Measurements from ENCODE around the gene NKAIN2. TPM values are rescaled to one million over a fixed set of nuclear protein-coding genes. Genes with fewer than 3 reads are reported as not detected.

Gene NKAIN2
- total RNA-seq, 2 donors from 2014 or later, result 0.29 TPM; not detected in 1

GRCh38 chr6:124433387-124434160, 629.9 kb downstream of the NKAIN2 start:
- WGBS, 2 experiments (ENCODE audit: insufficient coverage in 1 of 2, insufficient read length in 1 of 2), result 88 to 94% methylated on average over 5 to 6 of the region's 6 CpGs
- Histone ChIP-seq H3K27me3 (ENCODE audit: control insufficient read depth, insufficient read depth, low read length, poor library complexity, severe bottlenecking) (no peaks in the 10 kb centered on the region), H3K36me3 (ENCODE audit: control insufficient read depth, insufficient read depth, low read length) (no peaks in the 10 kb centered on the region), H3K9ac (ENCODE audit: extremely low read depth, low read length, poor library complexity, severe bottlenecking) (no peak overlapping the region), H3K4me1 (ENCODE audit: control insufficient read depth, insufficient read depth, low read length) (peaks cover 1% of the 10 kb centered on the region), H3K4me3 (ENCODE audit: low read length) (no peak overlapping the region), H3K27ac (ENCODE audit: low read depth, low read length) (no peak overlapping the region), H3K9me3 (ENCODE audit: control insufficient read depth, low read length) (no peaks in the 10 kb centered on the region)
- Mint-ChIP-seq H3K27me3 (ENCODE audit: insufficient read depth) (no peaks in the 10 kb centered on the region), H3K36me3 (ENCODE audit: low read depth) (no peaks in the 10 kb centered on the region), H3K4me3 (no peak overlapping the region), H3K27ac (no peak overlapping the region), H3K9me3 (no peaks in the 10 kb centered on the region), H3K4me1 (peaks cover 6% of the 10 kb centered on the region)
- TF ChIP-seq CTCF (conservative IDR thresholded peaks at IDR 0.05), result no peak
- DNase-seq, result no peak

GRCh38 chr6:124434421-124434820, 630.8 kb downstream of the NKAIN2 start:
- peaks cover 3% of the 10 kb centered on the region for H3K4me1 ChIP-seq (ENCODE audit: control insufficient read depth, insufficient read depth, low read length)
- no peaks in the 10 kb centered on the region for H3K9me3 ChIP-seq (ENCODE audit: control insufficient read depth, low read length)
- Mint-ChIP-seq H3K4me3 (no peak overlapping the region), H3K27ac (no peak overlapping the region), H3K9me3 (no peaks in the 10 kb centered on the region), H3K4me1 (peaks cover 7% of the 10 kb centered on the region), H3K36me3 (ENCODE audit: low read depth) (no peaks in the 10 kb centered on the region), H3K27me3 (ENCODE audit: insufficient read depth) (no peaks in the 10 kb centered on the region)
- H3K27ac ChIP-seq (ENCODE audit: low read depth, low read length), result no peak overlapping the region
- 97 to 100% methylated on average over 1 to 2 of the region's 2 CpGs for WGBS, 2 experiments (ENCODE audit: insufficient coverage in 1 of 2, insufficient read length in 1 of 2)
- no peak for TF ChIP-seq CTCF (conservative IDR thresholded peaks at IDR 0.05)
- no peaks in the 10 kb centered on the region for H3K27me3 ChIP-seq (ENCODE audit: control insufficient read depth, insufficient read depth, low read length, poor library complexity, severe bottlenecking)
- no peak for DNase-seq
- no peak overlapping the region for H3K4me3 ChIP-seq (ENCODE audit: low read length)
- H3K36me3 ChIP-seq (ENCODE audit: control insufficient read depth, insufficient read depth, low read length), result no peaks in the 10 kb centered on the region
- no peak overlapping the region for H3K9ac ChIP-seq (ENCODE audit: extremely low read depth, low read length, poor library complexity, severe bottlenecking)

- H3K27me3 ChIP-seq (ENCODE audit: control insufficient read depth, insufficient read depth, low read length, poor library complexity, severe bottlenecking), result no peaks in the 10 kb centered on the region
- H3K9me3 Mint-ChIP-seq, result no peaks in the 10 kb centered on the region
- H3K9me3 ChIP-seq (ENCODE audit: control insufficient read depth, low read length), result no peaks in the 10 kb centered on the region
- H3K36me3 Mint-ChIP-seq (ENCODE audit: low read depth), result no peaks in the 10 kb centered on the region
- H3K27ac ChIP-seq (ENCODE audit: low read depth, low read length), result no peak overlapping the region
- H3K27me3 Mint-ChIP-seq (ENCODE audit: insufficient read depth), result peaks cover 2% of the 10 kb centered on the region
- H3K4me1 ChIP-seq (ENCODE audit: control insufficient read depth, insufficient read depth, low read length), result peaks cover 3% of the 10 kb centered on the region
- no peaks in the 10 kb centered on the region for H3K36me3 ChIP-seq (ENCODE audit: control insufficient read depth, insufficient read depth, low read length)
- TF ChIP-seq CTCF (conservative IDR thresholded peaks at IDR 0.05), result no peak
- no peak overlapping the region for H3K27ac Mint-ChIP-seq
- no peak for DNase-seq
- no peak overlapping the region for H3K4me3 ChIP-seq (ENCODE audit: low read length)
- no peak overlapping the region for H3K4me3 Mint-ChIP-seq
- H3K9ac ChIP-seq (ENCODE audit: extremely low read depth, low read length, poor library complexity, severe bottlenecking), result no peak overlapping the region
- 94 to 97% methylated on average over 3 of the region's 3 CpGs for WGBS, 2 experiments (ENCODE audit: insufficient coverage in 1 of 2, insufficient read length in 1 of 2)
- H3K4me1 Mint-ChIP-seq, result peaks cover 7% of the 10 kb centered on the region
Measured at GRCh38 chr6:124436803-124437202, 633.1 kb downstream of the NKAIN2 start.
